RPMI7951 (cell line): ENCODE data around the gene FIGLA. TPM values are rescaled to one million over a fixed set of nuclear protein-coding genes. Genes with fewer than 3 reads are reported as not detected.
"Not testable (repeated sequence)": the region's sequence is repeated elsewhere in the genome, so short reads cannot be mapped to it uniquely, and the experiment has no call there.

ENCODE experiments used
- DNase-seq: peaks from one replicate; pipeline ENCODE4 v3.0.0-alpha.2; 2012; ENCODE audit warnings: low read depth
- total RNA-seq: library from RNA; depleted of rRNA; stranded (reverse); fragments of >200 nt; shearing (Covaris generic); gene quantifications from 2 replicates; pipeline ENCODE4 v1.2.3, GENCODE V29; 2014

Gene FIGLA
- total RNA-seq, 1 experiment from 2014 or later, result not detected

GRCh38 chr2:70808983-70809958, 18.8 kb upstream of the FIGLA start:
- no peak for DNase-seq

GRCh38 chr2:70807828-70808118, 17.3 kb upstream of the FIGLA start:
- DNase-seq, result no peak

- DNase-seq, result no peak
Measured at GRCh38 chr2:70807102-70807827, 16.8 kb upstream of the FIGLA start.

- no peak for DNase-seq
Measured at GRCh38 chr2:70806620-70807019, 16.2 kb upstream of the FIGLA start.

- no peak for DNase-seq
Measured at GRCh38 chr2:70806013-70806412, 15.6 kb upstream of the FIGLA start.

- DNase-seq, result no peak
Measured at GRCh38 chr2:70801607-70802263, 11.3 kb upstream of the FIGLA start.

GRCh38 chr2:70799706-70800105, 9.3 kb upstream of the FIGLA start:
- DNase-seq, result no peak

GRCh38 chr2:70797996-70798395, 7.6 kb upstream of the FIGLA start:
- not testable (repeated sequence) for DNase-seq

GRCh38 chr2:70797506-70797905, 7.1 kb upstream of the FIGLA start:
- no peak for DNase-seq

GRCh38 chr2:70796262-70796661, 5.8 kb upstream of the FIGLA start:
- DNase-seq, result no peak

- DNase-seq, result no peak
Measured at GRCh38 chr2:70795164-70795995, 4.9 kb upstream of the FIGLA start.

GRCh38 chr2:70793450-70793849, 3.0 kb upstream of the FIGLA start:
- no peak for DNase-seq

- peak; percentile 51 for DNase-seq
Measured at GRCh38 chr2:70789304-70790135, 923 bp downstream of the FIGLA start.

- DNase-seq, result peak; percentile 46
Measured at GRCh38 chr2:70785137-70785911, 5.1 kb downstream of the FIGLA start.

GRCh38 chr2:70784320-70784719, 6.1 kb downstream of the FIGLA start:
- DNase-seq, result no peak

GRCh38 chr2:70779911-70780545, 10.4 kb downstream of the FIGLA start:
- peak; percentile 55 for DNase-seq

- DNase-seq, result no peak
Measured at GRCh38 chr2:70779491-70779890, 11.0 kb downstream of the FIGLA start.

- no peak for DNase-seq
Measured at GRCh38 chr2:70778676-70779075, 11.8 kb downstream of the FIGLA start.

- no peak for DNase-seq
Measured at GRCh38 chr2:70777450-70777849, 13.0 kb downstream of the FIGLA start.
